ENCODE measurements around the gene GRK6.
"Not testable (repeated sequence)": the region's sequence is repeated elsewhere in the genome, so short reads cannot be mapped to it uniquely, and the experiment has no call there.

GRK6 gene

GRCh38 chr5:177482359-177482795, 55.9 kb downstream of the GRK6 start:
- H3K4me3 ChIP-seq (ENCODE audit: low read length) = no peak overlapping the region
- H3K36me3 ChIP-seq (ENCODE audit: insufficient read depth, low read length) = peaks cover 61% of the 10 kb centered on the region
- no peaks in the 10 kb centered on the region for H3K27me3 ChIP-seq (ENCODE audit: control insufficient read depth, insufficient read depth, low read length)
- no peak overlapping the region for H3K9ac ChIP-seq (ENCODE audit: low read depth, low read length)
- no peak overlapping the region for H3K4me2 ChIP-seq (ENCODE audit: low read length)
- H3K9me3 ChIP-seq (replicated peaks; ENCODE audit: low read length) = no peaks in the 10 kb centered on the region
- H3K4me1 ChIP-seq (ENCODE audit: control insufficient read depth, insufficient read depth, low read length) = peaks cover 28% of the 10 kb centered on the region

GRCh38 chr5:177483042-177483441, 56.6 kb downstream of the GRK6 start:
- no peaks in the 10 kb centered on the region for H3K27me3 ChIP-seq (ENCODE audit: control insufficient read depth, insufficient read depth, low read length)
- H3K4me2 ChIP-seq (ENCODE audit: low read length) = no peak overlapping the region
- H3K9me3 ChIP-seq (replicated peaks; ENCODE audit: low read length) = no peaks in the 10 kb centered on the region
- H3K36me3 ChIP-seq (ENCODE audit: insufficient read depth, low read length) = peaks cover 68% of the 10 kb centered on the region
- H3K4me3 ChIP-seq (ENCODE audit: low read length) = no peak overlapping the region
- peaks cover 28% of the 10 kb centered on the region for H3K4me1 ChIP-seq (ENCODE audit: control insufficient read depth, insufficient read depth, low read length)
- H3K9ac ChIP-seq (ENCODE audit: low read depth, low read length) = no peak overlapping the region

GRCh38 chr5:177483994-177484901, 57.8 kb downstream of the GRK6 start:
- H3K4me1 ChIP-seq (ENCODE audit: control insufficient read depth, insufficient read depth, low read length) = peaks cover 23% of the 10 kb centered on the region
- no peaks in the 10 kb centered on the region for H3K9me3 ChIP-seq (replicated peaks; ENCODE audit: low read length)
- H3K36me3 ChIP-seq (ENCODE audit: insufficient read depth, low read length) = peaks cover 71% of the 10 kb centered on the region
- no peak overlapping the region for H3K4me3 ChIP-seq (ENCODE audit: low read length)
- peak overlapping the region; percentile 23 for H3K9ac ChIP-seq (ENCODE audit: low read depth, low read length)
- H3K27me3 ChIP-seq (ENCODE audit: control insufficient read depth, insufficient read depth, low read length) = no peaks in the 10 kb centered on the region
- no peak overlapping the region for H3K4me2 ChIP-seq (ENCODE audit: low read length)

- H3K27me3 ChIP-seq (ENCODE audit: control insufficient read depth, insufficient read depth, low read length) = no peaks in the 10 kb centered on the region
- peaks cover 20% of the 10 kb centered on the region for H3K4me1 ChIP-seq (ENCODE audit: control insufficient read depth, insufficient read depth, low read length)
- H3K9me3 ChIP-seq (replicated peaks; ENCODE audit: low read length) = no peaks in the 10 kb centered on the region
- H3K36me3 ChIP-seq (ENCODE audit: insufficient read depth, low read length) = peaks cover 77% of the 10 kb centered on the region
- no peak overlapping the region for H3K4me3 ChIP-seq (ENCODE audit: low read length)
- H3K9ac ChIP-seq (ENCODE audit: low read depth, low read length) = peak overlapping the region; percentile 23
- no peak overlapping the region for H3K4me2 ChIP-seq (ENCODE audit: low read length)
These were observed 58.5 kb downstream of the GRK6 start for GRCh38 chr5:177484902-177485549.

GRCh38 chr5:177485753-177486152, 59.3 kb downstream of the GRK6 start:
- not testable (repeated sequence) for H3K27me3 ChIP-seq (ENCODE audit: control insufficient read depth, insufficient read depth, low read length); H3K9me3 ChIP-seq (replicated peaks; ENCODE audit: low read length); H3K4me3 ChIP-seq (ENCODE audit: low read length); H3K4me2 ChIP-seq (ENCODE audit: low read length)
- H3K9ac ChIP-seq (ENCODE audit: low read depth, low read length) = peak overlapping the region; percentile 23
- H3K36me3 ChIP-seq (ENCODE audit: insufficient read depth, low read length) = peaks cover 84% of the 10 kb centered on the region
- peaks cover 19% of the 10 kb centered on the region for H3K4me1 ChIP-seq (ENCODE audit: control insufficient read depth, insufficient read depth, low read length)

GRCh38 chr5:177486256-177486655, 59.8 kb downstream of the GRK6 start:
- Histone ChIP-seq H3K36me3 (ENCODE audit: insufficient read depth, low read length) (peaks cover 89% of the 10 kb centered on the region), H3K9ac (ENCODE audit: low read depth, low read length) (peak overlapping the region; percentile 1), H3K27me3 (ENCODE audit: control insufficient read depth, insufficient read depth, low read length) (no peaks in the 10 kb centered on the region), H3K9me3 (replicated peaks; ENCODE audit: low read length) (no peaks in the 10 kb centered on the region), H3K4me1 (ENCODE audit: control insufficient read depth, insufficient read depth, low read length) (peaks cover 24% of the 10 kb centered on the region), H3K4me2 (ENCODE audit: low read length) (no peak overlapping the region), H3K4me3 (ENCODE audit: low read length) (no peak overlapping the region)

- H3K4me2 ChIP-seq (ENCODE audit: low read length) = no peak overlapping the region
- H3K36me3 ChIP-seq (ENCODE audit: insufficient read depth, low read length) = peaks cover 92% of the 10 kb centered on the region
- H3K4me3 ChIP-seq (ENCODE audit: low read length) = no peak overlapping the region
- H3K9ac ChIP-seq (ENCODE audit: low read depth, low read length) = no peak overlapping the region
- no peaks in the 10 kb centered on the region for H3K27me3 ChIP-seq (ENCODE audit: control insufficient read depth, insufficient read depth, low read length)
- peaks cover 22% of the 10 kb centered on the region for H3K4me1 ChIP-seq (ENCODE audit: control insufficient read depth, insufficient read depth, low read length)
- H3K9me3 ChIP-seq (replicated peaks; ENCODE audit: low read length) = no peaks in the 10 kb centered on the region
These were observed 60.7 kb downstream of the GRK6 start for GRCh38 chr5:177487144-177487543.

GRCh38 chr5:177487975-177488374, 61.5 kb downstream of the GRK6 start:
- no peak overlapping the region for H3K4me2 ChIP-seq (ENCODE audit: low read length)
- H3K36me3 ChIP-seq (ENCODE audit: insufficient read depth, low read length) = peaks cover 94% of the 10 kb centered on the region
- no peak overlapping the region for H3K9ac ChIP-seq (ENCODE audit: low read depth, low read length)
- H3K4me3 ChIP-seq (ENCODE audit: low read length) = no peak overlapping the region
- H3K4me1 ChIP-seq (ENCODE audit: control insufficient read depth, insufficient read depth, low read length) = peaks cover 30% of the 10 kb centered on the region
- H3K9me3 ChIP-seq (replicated peaks; ENCODE audit: low read length) = no peaks in the 10 kb centered on the region
- no peaks in the 10 kb centered on the region for H3K27me3 ChIP-seq (ENCODE audit: control insufficient read depth, insufficient read depth, low read length)

- Histone ChIP-seq H3K4me3 (ENCODE audit: low read length) (no peak overlapping the region), H3K36me3 (ENCODE audit: insufficient read depth, low read length) (peaks cover 94% of the 10 kb centered on the region), H3K9me3 (replicated peaks; ENCODE audit: low read length) (no peaks in the 10 kb centered on the region), H3K27me3 (ENCODE audit: control insufficient read depth, insufficient read depth, low read length) (no peaks in the 10 kb centered on the region), H3K4me2 (ENCODE audit: low read length) (no peak overlapping the region), H3K9ac (ENCODE audit: low read depth, low read length) (no peak overlapping the region), H3K4me1 (ENCODE audit: control insufficient read depth, insufficient read depth, low read length) (peaks cover 43% of the 10 kb centered on the region)
These were observed 62.7 kb downstream of the GRK6 start for GRCh38 chr5:177489119-177489716.

- no peak overlapping the region for H3K4me2 ChIP-seq (ENCODE audit: low read length)
- H3K4me1 ChIP-seq (ENCODE audit: control insufficient read depth, insufficient read depth, low read length) = peaks cover 52% of the 10 kb centered on the region
- H3K9ac ChIP-seq (ENCODE audit: low read depth, low read length) = peak overlapping the region; percentile 19
- H3K4me3 ChIP-seq (ENCODE audit: low read length) = no peak overlapping the region
- no peaks in the 10 kb centered on the region for H3K9me3 ChIP-seq (replicated peaks; ENCODE audit: low read length)
- peaks cover 86% of the 10 kb centered on the region for H3K36me3 ChIP-seq (ENCODE audit: insufficient read depth, low read length)
- H3K27me3 ChIP-seq (ENCODE audit: control insufficient read depth, insufficient read depth, low read length) = no peaks in the 10 kb centered on the region
These were observed 64.0 kb downstream of the GRK6 start for GRCh38 chr5:177490311-177490991.

- Histone ChIP-seq H3K4me1 (ENCODE audit: control insufficient read depth, insufficient read depth, low read length) (peaks cover 58% of the 10 kb centered on the region), H3K4me2 (ENCODE audit: low read length) (no peak overlapping the region), H3K9me3 (replicated peaks; ENCODE audit: low read length) (no peaks in the 10 kb centered on the region), H3K36me3 (ENCODE audit: insufficient read depth, low read length) (peaks cover 85% of the 10 kb centered on the region), H3K9ac (ENCODE audit: low read depth, low read length) (peak overlapping the region; percentile 19), H3K4me3 (ENCODE audit: low read length) (no peak overlapping the region), H3K27me3 (ENCODE audit: control insufficient read depth, insufficient read depth, low read length) (no peaks in the 10 kb centered on the region)
These were observed 64.5 kb downstream of the GRK6 start for GRCh38 chr5:177490992-177491391.

All from skeletal muscle satellite cell (primary cell).